Measurements from ENCODE around the gene FREM2.

Gene FREM2

DNA sequence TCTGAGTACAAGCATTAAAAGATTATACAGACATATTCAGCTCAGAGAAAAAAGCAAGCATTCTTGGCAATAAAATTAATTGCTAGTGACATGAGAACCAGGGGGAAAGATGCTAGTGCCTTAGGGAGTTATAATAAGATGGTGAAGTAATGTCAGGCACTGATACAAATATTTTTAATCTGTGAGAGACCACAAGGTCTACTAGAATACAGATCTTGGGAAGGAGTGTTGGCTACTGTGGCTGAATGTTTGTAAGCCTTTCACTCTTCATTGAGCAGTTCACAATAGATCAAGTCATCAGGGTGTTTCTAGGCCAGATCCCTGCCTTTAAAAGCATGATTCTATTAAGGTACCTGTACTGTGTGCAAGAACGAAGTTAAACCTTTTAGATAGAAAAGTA lies 16.4 kb downstream of the FREM2 start:
- Mint-ChIP-seq H3K4me1 (ENCODE audit: low read depth) (no peaks in the 10 kb centered on the region), H3K36me3 (no peaks in the 10 kb centered on the region), H3K4me3 (no peak overlapping the region), H3K27me3 (no peaks in the 10 kb centered on the region), H3K9me3 (ENCODE audit: low read depth) (no peaks in the 10 kb centered on the region), H3K27ac (no peak overlapping the region)

DNA sequence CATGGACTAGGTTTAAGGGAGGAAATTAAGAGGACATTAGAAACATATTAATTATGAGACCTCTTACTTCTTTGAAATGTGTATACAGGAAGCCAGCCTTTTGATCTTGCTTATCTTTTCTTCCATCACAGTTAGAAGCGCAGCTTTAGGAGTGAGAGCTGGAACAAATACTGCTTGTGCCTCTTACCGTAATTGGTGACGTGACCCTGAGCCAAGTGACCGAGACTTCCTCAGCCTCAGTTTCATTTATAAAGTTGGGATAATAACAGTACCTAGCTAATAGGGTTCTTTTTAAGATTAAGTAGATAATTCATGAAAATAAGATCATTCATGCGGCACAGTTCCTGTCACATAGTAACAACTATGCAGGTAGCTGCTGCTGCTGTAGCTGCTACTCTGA lies 18.5 kb downstream of the FREM2 start:
- H3K9me3 Mint-ChIP-seq (ENCODE audit: low read depth) = no peaks in the 10 kb centered on the region
- peaks cover 3% of the 10 kb centered on the region for H3K27me3 Mint-ChIP-seq
- H3K27ac Mint-ChIP-seq = no peak overlapping the region
- no peak overlapping the region for H3K4me3 Mint-ChIP-seq
- H3K36me3 Mint-ChIP-seq = no peaks in the 10 kb centered on the region
- no peaks in the 10 kb centered on the region for H3K4me1 Mint-ChIP-seq (ENCODE audit: low read depth)

DNA sequence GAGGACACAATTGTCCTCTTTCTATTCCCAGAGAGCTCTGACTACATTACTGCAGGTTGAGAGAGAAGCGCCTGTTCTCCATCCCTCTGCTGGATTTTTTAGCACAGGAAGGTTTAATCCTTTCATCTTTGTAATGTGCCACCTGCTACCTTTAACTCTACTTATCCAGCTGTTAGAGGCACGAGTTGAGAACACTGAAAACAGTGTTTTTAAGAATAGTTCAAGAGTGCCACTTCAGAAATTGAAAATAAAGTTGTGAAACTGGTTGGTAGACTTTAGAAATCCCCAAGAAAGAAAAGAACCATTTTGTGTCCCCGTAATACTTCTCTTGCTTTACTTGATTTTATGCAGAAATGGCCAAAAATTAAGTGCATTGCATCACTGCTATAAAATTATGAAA lies 20.6 kb downstream of the FREM2 start:
- no peaks in the 10 kb centered on the region for H3K4me1 Mint-ChIP-seq (ENCODE audit: low read depth)
- no peak overlapping the region for H3K27ac Mint-ChIP-seq
- H3K36me3 Mint-ChIP-seq = no peaks in the 10 kb centered on the region
- no peak overlapping the region for H3K4me3 Mint-ChIP-seq
- no peaks in the 10 kb centered on the region for H3K9me3 Mint-ChIP-seq (ENCODE audit: low read depth)
- peaks cover 3% of the 10 kb centered on the region for H3K27me3 Mint-ChIP-seq

GRCh38 chr13:38713046-38713445 lies 26.2 kb downstream of the FREM2 start:
- no peaks in the 10 kb centered on the region for H3K36me3 Mint-ChIP-seq
- peaks cover 6% of the 10 kb centered on the region for H3K27me3 Mint-ChIP-seq
- no peak overlapping the region for H3K4me3 Mint-ChIP-seq

DNA sequence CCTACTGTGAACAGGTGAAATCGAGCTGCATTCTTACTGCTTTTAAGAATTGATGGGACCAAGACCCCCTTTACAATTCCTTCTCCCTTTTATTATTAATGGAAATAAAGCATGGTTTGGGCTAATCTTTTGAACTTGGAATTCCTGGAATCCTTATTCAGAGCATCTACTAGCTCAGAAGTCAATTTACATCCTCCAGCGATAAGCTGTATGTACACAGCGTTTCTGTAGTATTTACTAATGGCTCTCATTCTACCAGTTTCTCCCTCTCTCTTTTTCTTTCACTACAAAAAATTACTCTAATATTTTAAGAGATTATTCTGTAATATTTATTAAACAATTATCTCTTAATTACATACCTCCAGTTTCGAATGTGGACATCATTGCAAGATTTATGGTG lies 31.5 kb downstream of the FREM2 start:
- Mint-ChIP-seq H3K4me3 (no peak overlapping the region), H3K36me3 (no peaks in the 10 kb centered on the region), H3K9me3 (ENCODE audit: low read depth) (no peaks in the 10 kb centered on the region), H3K27ac (no peak overlapping the region), H3K27me3 (peaks cover 7% of the 10 kb centered on the region), H3K4me1 (ENCODE audit: low read depth) (no peaks in the 10 kb centered on the region)

More at GRCh38 chr13:38713046-38713445, 26.2 kb downstream of the FREM2 start:
- H3K27ac Mint-ChIP-seq = no peak overlapping the region
- no peaks in the 10 kb centered on the region for H3K9me3 Mint-ChIP-seq (ENCODE audit: low read depth)
- H3K4me1 Mint-ChIP-seq (ENCODE audit: low read depth) = no peaks in the 10 kb centered on the region

DNA sequence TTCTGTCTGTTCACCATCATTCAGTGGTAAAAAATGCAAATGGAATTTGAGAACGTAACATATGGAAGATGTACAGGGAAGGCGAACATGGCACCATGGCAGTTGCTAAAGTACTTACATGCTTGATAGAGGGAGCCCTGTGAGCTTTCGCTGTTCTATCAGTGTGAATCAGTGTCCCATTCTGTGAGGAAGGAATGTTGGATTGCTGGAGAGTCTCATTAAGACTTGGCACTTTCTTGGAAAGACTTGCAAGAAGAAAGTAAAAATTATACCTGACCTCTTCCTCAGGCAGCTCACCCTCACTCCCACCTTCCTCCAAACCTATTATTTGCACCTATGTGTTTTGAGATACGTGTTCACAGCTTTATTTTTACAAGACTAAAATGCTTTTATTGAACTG lies 43.5 kb downstream of the FREM2 start:
- Mint-ChIP-seq H3K36me3 (no peaks in the 10 kb centered on the region), H3K4me3 (no peak overlapping the region), H3K27me3 (peaks cover 2% of the 10 kb centered on the region), H3K4me1 (ENCODE audit: low read depth) (no peaks in the 10 kb centered on the region), H3K9me3 (ENCODE audit: low read depth) (no peaks in the 10 kb centered on the region), H3K27ac (no peak overlapping the region)

- H3K27me3 Mint-ChIP-seq = peaks cover 6% of the 10 kb centered on the region
- no peaks in the 10 kb centered on the region for H3K36me3 Mint-ChIP-seq
- H3K4me3 Mint-ChIP-seq = no peak overlapping the region
- no peak overlapping the region for H3K27ac Mint-ChIP-seq
- H3K4me1 Mint-ChIP-seq (ENCODE audit: low read depth) = no peaks in the 10 kb centered on the region
- no peaks in the 10 kb centered on the region for H3K9me3 Mint-ChIP-seq (ENCODE audit: low read depth)
These were observed 46.3 kb downstream of the FREM2 start for GRCh38 chr13:38733146-38733545.

DNA sequence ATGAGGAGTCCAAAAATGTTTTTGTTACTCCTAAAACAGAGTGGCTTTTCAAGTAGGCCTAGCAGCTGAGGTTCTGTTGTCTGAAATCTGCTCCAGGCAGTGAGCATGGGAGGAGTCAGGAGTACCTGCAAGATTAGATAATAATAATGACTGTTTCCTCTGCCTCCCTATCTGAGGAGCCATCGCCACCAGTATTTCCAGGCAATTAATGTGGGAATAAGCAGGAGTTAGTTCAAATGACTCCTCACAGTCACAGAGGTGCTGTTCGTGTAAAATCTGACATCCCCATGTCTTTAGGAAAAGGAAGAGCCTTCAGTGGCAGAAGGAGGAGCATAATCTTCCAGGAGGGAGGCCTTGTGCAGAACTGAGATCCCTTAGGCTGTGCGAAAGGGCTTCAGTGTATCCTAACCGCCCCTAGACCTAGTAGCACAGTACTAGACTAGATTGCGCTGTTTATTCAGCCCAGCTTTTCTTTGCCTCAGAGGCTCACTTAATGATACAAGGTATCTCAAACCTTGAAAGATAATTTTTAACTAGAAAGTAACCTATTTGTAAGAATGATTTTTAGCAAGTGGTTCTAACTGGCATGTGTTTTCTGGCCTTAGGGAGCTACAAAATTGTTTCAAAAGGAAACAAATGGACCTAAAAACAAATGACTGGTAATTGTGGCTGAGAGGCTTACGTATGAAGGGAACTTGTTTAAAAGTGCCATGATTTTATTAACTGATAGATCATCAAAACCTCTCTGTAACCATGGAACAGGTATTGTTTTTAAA lies 49.0 kb downstream of the FREM2 start:
- Mint-ChIP-seq H3K4me1 (ENCODE audit: low read depth) (no peaks in the 10 kb centered on the region), H3K9me3 (ENCODE audit: low read depth) (no peaks in the 10 kb centered on the region), H3K27me3 (peaks cover 6% of the 10 kb centered on the region), H3K4me3 (no peak overlapping the region), H3K27ac (no peak overlapping the region), H3K36me3 (no peaks in the 10 kb centered on the region)

GRCh38 chr13:38743466-38743865 lies 56.6 kb downstream of the FREM2 start:
- H3K9me3 Mint-ChIP-seq (ENCODE audit: low read depth) = no peaks in the 10 kb centered on the region
- peaks cover 2% of the 10 kb centered on the region for H3K27me3 Mint-ChIP-seq
- no peak overlapping the region for H3K4me3 Mint-ChIP-seq
- H3K27ac Mint-ChIP-seq = no peak overlapping the region
- H3K36me3 Mint-ChIP-seq = no peaks in the 10 kb centered on the region
- H3K4me1 Mint-ChIP-seq (ENCODE audit: low read depth) = no peaks in the 10 kb centered on the region

DNA sequence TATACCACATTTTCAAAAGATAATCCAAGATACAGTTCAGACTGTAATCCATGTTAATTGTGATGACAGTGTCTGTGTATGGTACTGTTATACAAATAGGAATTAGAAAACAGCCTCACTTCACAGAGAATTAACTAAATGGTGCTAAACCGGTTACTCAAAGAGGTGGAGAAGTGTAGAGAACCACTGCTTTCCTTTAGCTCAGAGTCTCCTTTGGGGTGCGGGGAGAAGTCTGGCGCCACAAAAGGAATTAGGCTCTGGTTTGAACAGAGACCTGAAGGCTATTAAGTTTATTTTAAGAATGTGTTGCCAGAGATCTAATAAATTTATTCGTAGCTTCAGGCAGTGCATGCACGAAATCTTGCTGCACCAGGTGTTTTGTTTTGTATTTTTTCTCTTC lies 65.8 kb downstream of the FREM2 start:
- Mint-ChIP-seq H3K36me3 (no peaks in the 10 kb centered on the region), H3K4me3 (no peak overlapping the region), H3K27ac (no peak overlapping the region), H3K4me1 (ENCODE audit: low read depth) (no peaks in the 10 kb centered on the region), H3K27me3 (no peaks in the 10 kb centered on the region), H3K9me3 (ENCODE audit: low read depth) (no peaks in the 10 kb centered on the region)

- Mint-ChIP-seq H3K4me1 (ENCODE audit: low read depth) (no peaks in the 10 kb centered on the region), H3K27ac (no peak overlapping the region), H3K36me3 (no peaks in the 10 kb centered on the region)
These were observed 67.0 kb downstream of the FREM2 start for GRCh38 chr13:38753878-38754277.

GRCh38 chr13:38755793-38756192 lies 68.9 kb downstream of the FREM2 start:
- no peak overlapping the region for H3K4me3 Mint-ChIP-seq
- H3K4me1 Mint-ChIP-seq (ENCODE audit: low read depth) = no peaks in the 10 kb centered on the region
- no peak overlapping the region for H3K27ac Mint-ChIP-seq
- H3K27me3 Mint-ChIP-seq = no peaks in the 10 kb centered on the region
- H3K36me3 Mint-ChIP-seq = no peaks in the 10 kb centered on the region
- H3K9me3 Mint-ChIP-seq (ENCODE audit: low read depth) = no peaks in the 10 kb centered on the region

More at GRCh38 chr13:38753878-38754277, 67.0 kb downstream of the FREM2 start:
- H3K9me3 Mint-ChIP-seq (ENCODE audit: low read depth) = no peaks in the 10 kb centered on the region
- H3K4me3 Mint-ChIP-seq = no peak overlapping the region
- no peaks in the 10 kb centered on the region for H3K27me3 Mint-ChIP-seq

DNA sequence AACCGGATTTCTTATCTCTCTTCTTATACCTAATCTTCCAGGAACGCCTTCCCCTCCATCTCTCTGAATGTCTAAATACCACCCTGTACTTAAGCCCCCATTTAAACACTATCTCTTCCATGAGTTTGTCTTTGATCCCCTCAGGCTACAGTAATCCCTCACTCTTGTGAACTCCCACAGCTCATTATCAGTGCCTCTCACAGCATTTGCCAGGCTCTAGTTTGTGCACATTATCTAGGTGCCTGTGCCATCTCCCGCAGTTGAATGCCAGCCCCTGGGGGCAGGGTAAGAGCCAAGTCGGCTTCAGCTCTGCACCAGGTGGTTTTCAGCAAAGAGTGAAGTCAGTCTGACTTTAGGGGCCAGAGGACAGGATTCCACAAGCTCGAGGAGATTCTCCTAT lies 71.4 kb downstream of the FREM2 start:
- H3K27ac Mint-ChIP-seq = no peak overlapping the region
- H3K36me3 Mint-ChIP-seq = no peaks in the 10 kb centered on the region
- H3K9me3 Mint-ChIP-seq (ENCODE audit: low read depth) = no peaks in the 10 kb centered on the region
- no peak overlapping the region for H3K4me3 Mint-ChIP-seq
- H3K4me1 Mint-ChIP-seq (ENCODE audit: low read depth) = no peaks in the 10 kb centered on the region
- no peaks in the 10 kb centered on the region for H3K27me3 Mint-ChIP-seq

DNA sequence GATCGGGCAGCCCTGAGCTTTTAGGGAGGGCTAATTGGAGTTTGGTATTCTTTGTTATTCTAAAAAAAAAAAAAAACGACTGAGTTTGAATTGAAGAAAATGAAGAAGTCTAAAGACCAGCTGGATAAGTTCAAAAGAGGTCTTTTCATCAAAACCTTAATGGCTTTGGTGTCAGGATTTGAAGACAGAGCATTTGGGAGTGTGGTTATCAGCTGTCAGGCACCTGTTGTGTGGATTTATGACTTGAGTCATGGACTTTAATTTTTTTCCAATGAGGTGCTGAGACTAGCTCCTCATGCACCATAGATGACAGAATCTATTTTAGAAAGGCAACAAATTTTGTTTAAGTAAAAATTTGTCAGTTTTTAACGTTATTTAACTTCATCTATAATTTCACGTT lies 72.5 kb downstream of the FREM2 start:
- Mint-ChIP-seq H3K27me3 (no peaks in the 10 kb centered on the region), H3K4me3 (no peak overlapping the region), H3K4me1 (ENCODE audit: low read depth) (peaks cover 2% of the 10 kb centered on the region), H3K27ac (no peak overlapping the region), H3K9me3 (ENCODE audit: low read depth) (no peaks in the 10 kb centered on the region), H3K36me3 (no peaks in the 10 kb centered on the region)

DNA sequence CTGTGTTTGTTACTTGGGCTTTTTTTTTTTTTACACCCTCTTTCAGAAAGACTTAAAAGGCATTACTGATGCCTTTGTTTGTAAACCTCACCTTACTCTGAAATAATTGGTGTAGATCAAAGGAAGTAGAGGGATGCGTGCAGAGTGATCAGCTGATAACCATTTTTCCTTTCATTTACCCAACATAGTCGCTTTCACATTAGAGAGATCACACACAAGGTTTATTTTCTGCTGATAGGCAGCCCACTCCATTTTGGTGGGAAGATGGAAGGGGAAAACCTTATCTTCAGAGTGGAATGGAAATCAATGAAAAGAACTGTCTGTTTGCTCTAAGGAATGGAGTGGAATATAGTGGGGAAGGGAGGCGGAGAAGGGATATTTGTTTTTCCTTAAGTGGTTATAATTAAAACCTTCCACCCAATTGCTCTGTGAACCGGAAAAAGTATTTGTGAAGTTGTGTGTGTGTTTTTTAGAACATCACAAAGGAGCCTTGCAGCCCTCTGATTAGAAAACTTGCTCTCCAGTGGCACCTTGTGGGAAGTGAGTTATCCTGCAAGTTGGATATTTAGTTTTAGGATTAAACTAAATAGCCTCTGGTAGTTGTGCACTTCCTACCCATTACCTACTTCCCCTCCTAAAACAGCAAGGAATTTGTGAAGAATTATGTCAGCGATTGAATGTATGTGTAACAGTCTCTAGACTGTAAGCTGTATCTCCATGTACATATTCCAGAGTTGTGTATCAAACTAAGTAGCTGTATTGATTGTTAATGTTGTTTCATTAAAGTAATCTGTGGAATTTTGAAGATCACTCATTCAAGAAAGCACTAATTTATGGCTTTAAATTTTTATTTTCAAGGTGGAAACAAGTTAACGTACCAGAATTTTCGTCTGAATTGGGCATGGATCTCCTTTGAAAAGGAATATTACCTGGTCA lies 76.8 kb downstream of the FREM2 start:
- Mint-ChIP-seq H3K9me3 (ENCODE audit: low read depth) (no peaks in the 10 kb centered on the region), H3K4me3 (no peak overlapping the region), H3K4me1 (ENCODE audit: low read depth) (peaks cover 2% of the 10 kb centered on the region), H3K27ac (no peak overlapping the region), H3K27me3 (peaks cover 2% of the 10 kb centered on the region), H3K36me3 (no peaks in the 10 kb centered on the region)
